ENCODE data around the gene BACH2.

DNA sequence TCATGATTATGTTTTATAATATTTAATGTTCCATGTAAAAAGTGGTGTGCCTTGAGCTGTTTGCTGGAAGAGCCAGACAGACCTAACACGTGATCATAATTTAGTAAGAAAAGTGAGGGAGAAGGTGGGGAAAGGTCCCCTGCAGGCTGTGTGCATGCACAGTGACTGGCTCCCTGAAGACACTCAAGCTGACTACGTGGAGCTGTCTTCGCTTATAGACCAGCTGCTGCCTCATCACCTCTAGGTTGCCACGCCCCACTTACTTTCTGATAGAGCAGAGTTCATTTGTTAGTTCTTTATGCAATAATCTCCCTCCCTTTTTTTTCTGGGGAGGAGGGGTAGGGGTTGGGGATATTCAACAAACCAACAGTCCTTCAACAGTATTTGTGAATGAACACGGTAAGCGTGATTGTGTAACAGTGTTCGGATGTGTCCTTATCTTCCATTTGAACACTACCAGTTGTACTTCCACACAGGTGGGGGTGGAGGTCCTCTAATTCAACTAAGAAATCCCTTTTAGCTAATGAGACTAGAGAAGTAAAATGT lies 157.3 kb downstream of the BACH2 start:
- TF ChIP-seq, protein P1, sequence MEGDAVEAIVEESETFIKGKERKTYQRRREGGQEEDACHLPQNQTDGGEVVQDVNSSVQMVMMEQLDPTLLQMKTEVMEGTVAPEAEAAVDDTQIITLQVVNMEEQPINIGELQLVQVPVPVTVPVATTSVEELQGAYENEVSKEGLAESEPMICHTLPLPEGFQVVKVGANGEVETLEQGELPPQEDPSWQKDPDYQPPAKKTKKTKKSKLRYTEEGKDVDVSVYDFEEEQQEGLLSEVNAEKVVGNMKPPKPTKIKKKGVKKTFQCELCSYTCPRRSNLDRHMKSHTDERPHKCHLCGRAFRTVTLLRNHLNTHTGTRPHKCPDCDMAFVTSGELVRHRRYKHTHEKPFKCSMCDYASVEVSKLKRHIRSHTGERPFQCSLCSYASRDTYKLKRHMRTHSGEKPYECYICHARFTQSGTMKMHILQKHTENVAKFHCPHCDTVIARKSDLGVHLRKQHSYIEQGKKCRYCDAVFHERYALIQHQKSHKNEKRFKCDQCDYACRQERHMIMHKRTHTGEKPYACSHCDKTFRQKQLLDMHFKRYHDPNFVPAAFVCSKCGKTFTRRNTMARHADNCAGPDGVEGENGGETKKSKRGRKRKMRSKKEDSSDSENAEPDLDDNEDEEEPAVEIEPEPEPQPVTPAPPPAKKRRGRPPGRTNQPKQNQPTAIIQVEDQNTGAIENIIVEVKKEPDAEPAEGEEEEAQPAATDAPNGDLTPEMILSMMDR (IDR thresholded peaks at IDR 0.05) = no peak
- TF ChIP-seq POLR2A (IDR thresholded peaks at IDR 0.05) = no peak
